ENCODE measurements around the gene FPR2. TPM values are rescaled to one million over a fixed set of nuclear protein-coding genes. Genes with fewer than 3 reads are reported as not detected.

The FPR2 gene
- total RNA-seq: not detected

GRCh38 chr19:51760697-51761356, at the start of gene FPR2:
Gene FPR2, plus strand, starts transcription at chr19:51761180. Its CDS starts 7,479 bp downstream, at chr19:51768659.

GRCh38 chr19:51751655-51752054, 9.3 kb upstream of the FPR2 start, which contains the start of gene FPR1:
Gene FPR1, minus strand, starts transcription at chr19:51751878. Its CDS starts 4,884 bp downstream, at chr19:51746994.

GRCh38 chr19:51794885-51795490, 34.0 kb downstream of the FPR2 start, which contains the start of gene FPR3:
Gene FPR3, plus strand, starts transcription at chr19:51795157. Its CDS starts 28,592 bp downstream, at chr19:51823749.

Other genes starting within 250 kb of the FPR2 start
- gene SIGLEC6, start 229.5 kb upstream of the FPR2 start, total RNA-seq: 1 to 10 TPM in 1 of 2 experiments, under 1 TPM in 1; 0.79 to 1.0 TPM
- 10 to 100 TPM in 1 of 2 experiments, 1 to 10 TPM in 1; 7.6 to 10.1 TPM for gene ZNF175, start 189.9 kb upstream of the FPR2 start, total RNA-seq
- gene SIGLEC5, start 130.8 kb upstream of the FPR2 start, total RNA-seq: not detected
- not detected for gene SIGLEC14, start 114.4 kb upstream of the FPR2 start, total RNA-seq
- gene SPACA6, start 67.8 kb upstream of the FPR2 start, total RNA-seq: 1 to 10 TPM; 3.1 to 4.1 TPM
- not detected for gene HAS1, start 37.2 kb upstream of the FPR2 start, total RNA-seq
- gene FPR1, start 9.3 kb upstream of the FPR2 start, total RNA-seq: not detected
- not detected for gene FPR3, start 34.0 kb downstream of the FPR2 start, total RNA-seq
- 1 to 10 TPM; 9.0 TPM for gene ZNF577, start 126.8 kb downstream of the FPR2 start, total RNA-seq
- gene ZNF649, start 143.8 kb downstream of the FPR2 start, total RNA-seq: 10 to 100 TPM; 13.2 to 15.2 TPM
- gene ZNF613, start 166.3 kb downstream of the FPR2 start, total RNA-seq: 1 to 10 TPM; 6.7 to 7.3 TPM
- 10 to 100 TPM; 19.2 to 20.2 TPM for gene ZNF350, start 225.7 kb downstream of the FPR2 start, total RNA-seq
- gene ZNF615, start 247.0 kb downstream of the FPR2 start, total RNA-seq: 10 to 100 TPM; 15.1 to 17.3 TPM